GM06990 (cell line): Measurements from ENCODE around the gene F2R.

Experiments
- DNase-seq: peaks from one replicate; pipeline ENCODE4 v3.0.0-alpha.2; 2011; ENCODE audit not compliant: insufficient read length; ENCODE audit errors: extremely low read depth
- H3K27me3 ChIP-seq: replicated peaks from 2 replicates; pipeline ENCODE4 v1.6.0; 2011; ENCODE audit warnings: low read length; ENCODE audit not compliant: control insufficient read depth, insufficient read depth
- H3K36me3 ChIP-seq: 2 replicates; pipeline ENCODE4 v1.5.1; 2011; ENCODE audit warnings: low read length; ENCODE audit not compliant: control insufficient read depth, insufficient read depth
- H3K4me3 ChIP-seq: replicated peaks from 2 replicates; pipeline ENCODE4 v1.5.1; 2011; ENCODE audit warnings: low read depth, mild to moderate bottlenecking, control low read depth, low read length
- CTCF ChIP-seq: IDR thresholded peaks from 2 replicates; pipeline ENCODE4 v1.5.1; 2011; ENCODE audit warnings: low read length, control low read depth, mild to moderate bottlenecking, inconsistent platforms; ENCODE audit not compliant: insufficient read depth, poor library complexity, severe bottlenecking

Gene F2R

GRCh38 chr5:76716456-76717157 is 681 bp downstream of the F2R start:
- no peaks in the 10 kb centered on the region for H3K27me3 ChIP-seq
- no peaks in the 10 kb centered on the region for H3K36me3 ChIP-seq
- no peak for TF ChIP-seq CTCF
- H3K4me3 ChIP-seq = peak overlapping the region; percentile 82
- no peak for DNase-seq

GRCh38 chr5:76717222-76718083 is 1.5 kb downstream of the F2R start:
- Histone ChIP-seq H3K27me3 (no peaks in the 10 kb centered on the region), H3K36me3 (no peaks in the 10 kb centered on the region), H3K4me3 (peak overlapping the region; percentile 82)
- TF ChIP-seq CTCF = no peak
- DNase-seq = no peak

GRCh38 chr5:76718381-76718832 is 2.5 kb downstream of the F2R start:
- Histone ChIP-seq H3K36me3 (no peaks in the 10 kb centered on the region), H3K4me3 (0 out of 2 replicates have a peak overlapping the region, but pooled peaks have one; percentile 6), H3K27me3 (no peaks in the 10 kb centered on the region)
- TF ChIP-seq CTCF = no peak
- no peak for DNase-seq

GRCh38 chr5:76718880-76719279 is 3.0 kb downstream of the F2R start:
- H3K36me3 ChIP-seq = no peaks in the 10 kb centered on the region
- H3K27me3 ChIP-seq = no peaks in the 10 kb centered on the region
- TF ChIP-seq CTCF = no peak
- no peak for DNase-seq
- no peak overlapping the region for H3K4me3 ChIP-seq

- H3K27me3 ChIP-seq = no peaks in the 10 kb centered on the region
- H3K36me3 ChIP-seq = no peaks in the 10 kb centered on the region
- DNase-seq = no peak
- TF ChIP-seq CTCF = no peak
- H3K4me3 ChIP-seq = peak overlapping the region; percentile 16
These were observed 5.2 kb downstream of the F2R start for GRCh38 chr5:76720988-76721569.
